Liver (tissue), 9 donors: ENCODE data around the gene NTMT1. TPM values are rescaled to one million over a fixed set of nuclear protein-coding genes. Genes with fewer than 3 reads are reported as not detected.

Experiments used
- DNase-seq: peaks from one replicate; pipeline ENCODE4 v3.0.0-alpha.2; 2017; ENCODE audit warnings: low spot score
- H3K27ac ChIP-seq, 2 donors: one replicate each; pipeline ENCODE4 v1.7.0; 2013; ENCODE audit warnings: inconsistent platforms in 2 of 2, low read length in 2 of 2, control low read depth in 1 of 2, low read depth in 1 of 2, mild to moderate bottlenecking in 1 of 2
- H3K27me3 ChIP-seq, 4 donors: one replicate each; pipeline versions ENCODE4 v1.6.1 to v1.7.0; 2013; ENCODE audit warnings: low read length in 3 of 4, inconsistent platforms in 1 of 4, mild to moderate bottlenecking in 1 of 4, moderate library complexity in 1 of 4; ENCODE audit not compliant: control insufficient read depth in 4 of 4, insufficient read depth in 4 of 4
- H3K36me3 ChIP-seq, 4 donors: one replicate each; pipeline versions ENCODE4 v1.6.1 to v1.7.0; 2013; ENCODE audit warnings: low read length in 3 of 4, mild to moderate bottlenecking in 3 of 4, low read depth in 1 of 4, moderate library complexity in 1 of 4; ENCODE audit not compliant: control insufficient read depth in 4 of 4, insufficient read depth in 3 of 4
- H3K4me1 ChIP-seq, 4 donors: one replicate each; pipeline versions ENCODE4 v1.6.1 to v1.7.0; 2013; ENCODE audit warnings: low read length in 3 of 4, mild to moderate bottlenecking in 3 of 4, moderate library complexity in 1 of 4; ENCODE audit not compliant: control insufficient read depth in 4 of 4, insufficient read depth in 4 of 4
- H3K4me3 ChIP-seq, 3 donors: one replicate each; pipeline versions ENCODE4 v1.6.1 to v1.7.0; 2013; ENCODE audit warnings: low read length in 3 of 3, control low read depth in 1 of 3, low read depth in 1 of 3, mild to moderate bottlenecking in 1 of 3
- H3K9ac ChIP-seq, 2 donors: one replicate each; pipeline ENCODE4 v1.7.0; 2013; ENCODE audit warnings: low read length in 2 of 2, mild to moderate bottlenecking in 2 of 2, moderate library complexity in 2 of 2, control low read depth in 1 of 2, low read depth in 1 of 2
- H3K9me3 ChIP-seq, 4 donors: one replicate each; pipeline versions ENCODE4 v1.6.1 to v1.7.0; 2013; ENCODE audit warnings: low read length in 3 of 4; ENCODE audit not compliant: control insufficient read depth in 4 of 4
- ATF3 ChIP-seq: IDR thresholded peaks from 2 replicates; pipeline ENCODE4 v1.6.1; 2016; ENCODE audit warnings: antibody characterized with exemption
- EGR1 ChIP-seq, 2 donors: IDR thresholded peaks; 2 replicates each; pipeline ENCODE4 v1.6.1; 2016 to 2018; ENCODE audit warnings: antibody characterized with exemption in 2 of 2, low read depth in 2 of 2
- FOXA1 ChIP-seq: IDR thresholded peaks from 2 replicates; pipeline ENCODE4 v1.6.1; 2016; ENCODE audit warnings: antibody characterized with exemption
- FOXA2 ChIP-seq: IDR thresholded peaks from 2 replicates; pipeline ENCODE4 v1.6.1; 2016; ENCODE audit warnings: antibody characterized with exemption
- HNF4A ChIP-seq, 2 donors: conservative IDR thresholded peaks; 2 replicates each; pipeline ENCODE4 v1.6.1; 2016; ENCODE audit warnings: antibody characterized with exemption in 2 of 2, mild to moderate bottlenecking in 2 of 2
- HNF4G ChIP-seq: IDR thresholded peaks from 2 replicates; pipeline ENCODE4 v1.6.1; 2016; ENCODE audit warnings: antibody characterized with exemption
- JUND ChIP-seq, 2 donors: IDR thresholded peaks; 2 replicates each; pipeline ENCODE4 v1.6.1; 2016; ENCODE audit warnings: antibody characterized with exemption in 2 of 2
- NR2F2 ChIP-seq: IDR thresholded peaks from 2 replicates; pipeline ENCODE4 v1.6.1; 2016; ENCODE audit warnings: antibody characterized with exemption
- RAD21 ChIP-seq, 2 donors: IDR thresholded peaks; 2 replicates each; pipeline ENCODE4 v1.6.1; 2016; ENCODE audit warnings: antibody characterized with exemption in 2 of 2, mild to moderate bottlenecking in 2 of 2
- RXRA ChIP-seq, 2 donors: IDR thresholded peaks; 2 replicates each; pipeline ENCODE4 v1.6.1; 2017 to 2018; ENCODE audit warnings: antibody characterized with exemption in 2 of 2, mild to moderate bottlenecking in 1 of 2
- SP1 ChIP-seq: IDR thresholded peaks from 2 replicates; pipeline ENCODE4 v1.6.1; 2018; ENCODE audit warnings: antibody characterized with exemption, mild to moderate bottlenecking
- TAF1 ChIP-seq: conservative IDR thresholded peaks from 2 replicates; pipeline ENCODE4 v1.6.1; 2016; ENCODE audit warnings: antibody characterized with exemption, mild to moderate bottlenecking
- YY1 ChIP-seq: IDR thresholded peaks from 2 replicates; pipeline ENCODE4 v1.6.1; 2016; ENCODE audit warnings: antibody characterized with exemption, mild to moderate bottlenecking
- ZBTB33 ChIP-seq: IDR thresholded peaks from 2 replicates; pipeline ENCODE4 v1.6.1; 2016; ENCODE audit warnings: antibody characterized with exemption
- WGBS: extraction: QIAGEN DNeasy Blood & Tissue Kit; methylation state at CpG from one replicate; pipeline ENCODE4 v1.1.7; 2013; 5-methylcytosine and 5-hydroxymethylcytosine counted together
- polyA plus RNA-seq, 2 donors: library from polyadenylated mRNA; stranded (reverse) in 1 of 2; unstranded in 1 of 2; fragments of 200-250 nt in 1 of 2; fragments of >200 nt in 1 of 2; fragmentation: Nextera tagmentation in 1 of 2; extraction: Ambion mirVana in 1 of 2; gene quantifications; one replicate each; pipeline versions ENCODE4 v1.2.1 to v1.2.3, GENCODE V29; 2013 to 2015
- total RNA-seq, 2 donors: library from RNA; depleted of rRNA; stranded (reverse); fragments of >200 nt; gene quantifications; one replicate each; pipeline ENCODE4 v1.2.3, GENCODE V29; 2014
- TF ChIP-seq, protein P1 (sequence below): IDR thresholded peaks from 2 replicates; pipeline ENCODE4 v1.6.1; 2016; ENCODE audit warnings: antibody characterized with exemption, mild to moderate bottlenecking
- donor health status: healthy.
- donor health status: healthy.
- donor health status: healthy.
- donor health status: healthy.
- donor health status: healthy.

Gene NTMT1
- total and polyA plus RNA-seq, 4 donors, result 13.1 to 42.5 (median 26.2) TPM

GRCh38 chr9:129675620-129676019 lies 49.7 kb downstream of the NTMT1 start:
- DNase-seq, result no peak
- Histone ChIP-seq H3K9ac (no peak overlapping the region), H3K4me3 (no peak overlapping the region), H3K9me3 (no peaks in the 10 kb centered on the region), H3K4me1 (no peaks in the 10 kb centered on the region), H3K27me3 (no peaks in the 10 kb centered on the region), H3K27ac (no peak overlapping the region), H3K36me3 (no peaks in the 10 kb centered on the region)
- TF ChIP-seq, protein P1, sequence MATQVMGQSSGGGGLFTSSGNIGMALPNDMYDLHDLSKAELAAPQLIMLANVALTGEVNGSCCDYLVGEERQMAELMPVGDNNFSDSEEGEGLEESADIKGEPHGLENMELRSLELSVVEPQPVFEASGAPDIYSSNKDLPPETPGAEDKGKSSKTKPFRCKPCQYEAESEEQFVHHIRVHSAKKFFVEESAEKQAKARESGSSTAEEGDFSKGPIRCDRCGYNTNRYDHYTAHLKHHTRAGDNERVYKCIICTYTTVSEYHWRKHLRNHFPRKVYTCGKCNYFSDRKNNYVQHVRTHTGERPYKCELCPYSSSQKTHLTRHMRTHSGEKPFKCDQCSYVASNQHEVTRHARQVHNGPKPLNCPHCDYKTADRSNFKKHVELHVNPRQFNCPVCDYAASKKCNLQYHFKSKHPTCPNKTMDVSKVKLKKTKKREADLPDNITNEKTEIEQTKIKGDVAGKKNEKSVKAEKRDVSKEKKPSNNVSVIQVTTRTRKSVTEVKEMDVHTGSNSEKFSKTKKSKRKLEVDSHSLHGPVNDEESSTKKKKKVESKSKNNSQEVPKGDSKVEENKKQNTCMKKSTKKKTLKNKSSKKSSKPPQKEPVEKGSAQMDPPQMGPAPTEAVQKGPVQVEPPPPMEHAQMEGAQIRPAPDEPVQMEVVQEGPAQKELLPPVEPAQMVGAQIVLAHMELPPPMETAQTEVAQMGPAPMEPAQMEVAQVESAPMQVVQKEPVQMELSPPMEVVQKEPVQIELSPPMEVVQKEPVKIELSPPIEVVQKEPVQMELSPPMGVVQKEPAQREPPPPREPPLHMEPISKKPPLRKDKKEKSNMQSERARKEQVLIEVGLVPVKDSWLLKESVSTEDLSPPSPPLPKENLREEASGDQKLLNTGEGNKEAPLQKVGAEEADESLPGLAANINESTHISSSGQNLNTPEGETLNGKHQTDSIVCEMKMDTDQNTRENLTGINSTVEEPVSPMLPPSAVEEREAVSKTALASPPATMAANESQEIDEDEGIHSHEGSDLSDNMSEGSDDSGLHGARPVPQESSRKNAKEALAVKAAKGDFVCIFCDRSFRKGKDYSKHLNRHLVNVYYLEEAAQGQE, result no peak
- WGBS, result 80% methylated on average over 27 of the region's 27 CpGs

- TF ChIP-seq NR2F2 (no peak), EGR1 (IDR thresholded peaks at IDR 0.05; ENCODE audit: low read depth in 2 of 2) (no peak), HNF4G (no peak), FOXA1 (no peak), RXRA (IDR thresholded peaks at IDR 0.05) (no peak), ZBTB33 (no peak), JUND (IDR thresholded peaks at IDR 0.05) (no peak), RAD21 (IDR thresholded peaks at IDR 0.05) (no peak), FOXA2 (no peak), SP1 (no peak), YY1 (no peak), ATF3 (no peak), TAF1 (no peak), HNF4A (conservative IDR thresholded peaks at IDR 0.05) (no peak)
- TF ChIP-seq, protein P1, result no peak
- no peak overlapping the region for H3K27ac ChIP-seq
- H3K9ac ChIP-seq, result no peak overlapping the region
- no peaks in the 10 kb centered on the region for H3K9me3 ChIP-seq
- H3K4me3 ChIP-seq, result no peak overlapping the region
- DNase-seq, result no peak
- no peaks in the 10 kb centered on the region for H3K4me1 ChIP-seq
- 66% methylated on average over 4 of the region's 4 CpGs for WGBS
- H3K27me3 ChIP-seq, result no peaks in the 10 kb centered on the region
- H3K36me3 ChIP-seq, result no peaks in the 10 kb centered on the region
These were observed 50.3 kb downstream of the NTMT1 start for GRCh38 chr9:129676287-129676686.
